Measurements from ENCODE around the gene OR10K1.
"Not testable (repeated sequence)": the region's sequence is repeated elsewhere in the genome, so short reads cannot be mapped to it uniquely, and the experiment has no call there.

The OR10K1 gene, protein sequence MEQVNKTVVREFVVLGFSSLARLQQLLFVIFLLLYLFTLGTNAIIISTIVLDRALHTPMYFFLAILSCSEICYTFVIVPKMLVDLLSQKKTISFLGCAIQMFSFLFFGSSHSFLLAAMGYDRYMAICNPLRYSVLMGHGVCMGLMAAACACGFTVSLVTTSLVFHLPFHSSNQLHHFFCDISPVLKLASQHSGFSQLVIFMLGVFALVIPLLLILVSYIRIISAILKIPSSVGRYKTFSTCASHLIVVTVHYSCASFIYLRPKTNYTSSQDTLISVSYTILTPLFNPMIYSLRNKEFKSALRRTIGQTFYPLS

GRCh38 chr1:158461534-158461933 is at the start of gene OR10K1:
Gene OR10K1, plus strand, starts transcription at chr1:158461834. Its CDS starts 3,728 bp downstream, at chr1:158465562.
- DNase-seq = no peak

GRCh38 chr1:158414651-158415345 is 46.8 kb upstream of the OR10K1 start:
- no peak for DNase-seq

GRCh38 chr1:158417586-158417985 is 44.0 kb upstream of the OR10K1 start:
- DNase-seq = no peak

GRCh38 chr1:158422212-158422611 is 39.4 kb upstream of the OR10K1 start:
- no peak for DNase-seq

GRCh38 chr1:158425027-158425426 is 36.6 kb upstream of the OR10K1 start:
- DNase-seq = no peak

DNA sequence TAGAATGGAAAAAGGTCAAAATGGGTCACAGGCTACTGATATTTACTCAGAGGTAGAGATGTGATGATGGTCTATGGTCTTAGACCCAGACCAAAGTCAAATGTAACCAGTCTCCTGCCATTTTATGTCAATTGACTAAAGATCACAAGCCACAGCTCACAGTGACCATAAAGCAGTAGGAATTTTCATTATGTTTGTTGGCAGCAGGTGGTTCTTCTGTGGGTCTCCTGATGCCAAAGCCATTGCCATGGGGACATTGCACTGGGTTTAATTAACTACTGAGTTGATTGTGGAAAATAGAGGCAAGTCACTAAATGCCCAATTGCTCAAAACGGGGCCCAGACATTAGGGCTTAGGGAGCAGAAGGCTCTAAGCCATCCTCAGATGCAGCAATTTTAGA is 35.5 kb upstream of the OR10K1 start, which contains the start of gene OR10K2:
OR10K2 (minus strand) TSS at position 101 of the 400 bp plus-strand sequence. CDS start 5,371 bp downstream, outside the sequence.
- DNase-seq = no peak

- not testable (repeated sequence) for DNase-seq
These were observed 31.5 kb upstream of the OR10K1 start for GRCh38 chr1:158430163-158430562.

GRCh38 chr1:158434741-158435140 is 26.9 kb upstream of the OR10K1 start:
- DNase-seq = no peak

DNA sequence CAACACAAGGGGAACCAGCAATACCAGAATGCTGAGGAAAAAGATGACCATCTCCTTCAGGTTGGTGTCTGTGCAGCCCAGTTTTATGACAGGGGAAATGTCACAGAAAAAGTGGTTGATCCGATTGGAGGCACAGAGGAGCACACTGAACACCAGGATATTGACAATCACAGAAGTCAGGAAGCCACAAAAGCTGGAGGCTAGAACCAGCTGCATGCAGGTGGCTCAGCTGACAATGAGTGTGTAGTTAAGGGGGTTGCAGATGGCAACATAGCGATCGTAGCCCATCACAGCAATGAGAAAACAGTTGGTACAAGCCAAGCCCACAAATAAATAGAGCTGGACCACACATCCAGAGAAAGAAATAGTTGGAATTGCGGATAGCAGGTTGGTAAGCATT is 16.3 kb upstream of the OR10K1 start:
- DNase-seq = no peak

DNA sequence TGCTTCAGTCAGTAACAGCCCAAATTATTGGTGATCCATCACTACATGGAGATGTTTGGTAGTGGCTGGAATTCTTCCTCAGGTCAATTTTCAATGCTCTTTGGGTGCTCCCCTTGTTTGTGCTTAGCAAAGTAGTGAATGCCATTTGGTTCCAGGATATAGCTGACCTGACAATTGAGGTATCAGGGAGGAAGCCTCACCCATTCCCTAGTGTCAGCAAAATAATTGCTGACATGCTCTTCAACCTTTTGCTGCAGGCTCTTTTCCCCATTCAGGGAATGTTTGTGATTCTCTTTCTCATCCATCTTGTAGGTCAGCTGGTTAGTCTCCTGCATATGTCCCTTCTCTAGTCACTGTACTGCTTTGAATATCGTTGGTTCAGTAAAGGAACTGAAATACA is 7.1 kb upstream of the OR10K1 start:
- DNase-seq = no peak

GRCh38 chr1:158457246-158457645 is 4.4 kb upstream of the OR10K1 start:
- no peak for DNase-seq

DNA sequence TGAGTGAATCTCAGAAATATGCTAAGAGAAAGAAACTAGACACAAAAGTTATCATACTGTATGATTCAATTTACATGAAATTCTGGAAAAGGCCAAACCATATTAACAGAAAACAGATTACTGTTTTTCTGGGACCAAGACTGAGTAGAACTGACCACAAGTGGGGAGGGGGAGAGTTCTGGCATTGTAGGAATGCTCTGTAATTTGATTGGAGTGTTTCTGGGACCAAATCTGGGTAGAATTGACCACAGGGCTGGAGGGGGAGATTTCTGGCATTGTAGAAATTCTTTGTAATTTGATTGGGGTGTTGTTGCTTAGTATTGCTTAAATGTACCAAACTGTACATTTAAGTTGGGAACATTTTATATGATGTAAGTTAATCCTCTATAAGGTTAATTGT is 3.4 kb upstream of the OR10K1 start:
- no peak for DNase-seq

- no peak for DNase-seq
These were observed 10.3 kb downstream of the OR10K1 start, which contains the start of gene OR10R2 for GRCh38 chr1:158471920-158472319. Gene OR10R2, plus strand, starts transcription at chr1:158472220. Its CDS starts 106 bp downstream, at chr1:158472326.

DNA sequence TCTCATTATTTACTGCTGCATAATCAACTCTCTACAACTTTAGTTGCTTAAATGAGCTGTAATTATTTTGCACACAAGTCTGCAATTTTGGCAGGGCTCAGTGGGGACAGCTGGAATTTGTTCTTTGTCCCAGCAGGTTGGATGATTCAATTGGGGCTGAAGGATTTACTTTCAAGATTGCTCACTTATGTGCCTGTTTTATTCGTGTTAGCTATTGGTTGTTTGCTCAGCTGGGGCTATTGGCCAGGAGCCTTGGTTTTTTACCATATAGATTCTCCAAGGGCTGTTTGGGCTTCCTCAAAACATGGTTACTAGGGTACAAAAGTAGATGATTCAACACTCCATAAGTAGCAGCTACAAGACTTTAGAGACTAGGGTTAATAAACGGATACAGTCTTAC is 23.8 kb downstream of the OR10K1 start:
- no peak for DNase-seq

- DNase-seq = no peak
These were observed 29.7 kb downstream of the OR10K1 start for GRCh38 chr1:158491316-158491715.

DNA sequence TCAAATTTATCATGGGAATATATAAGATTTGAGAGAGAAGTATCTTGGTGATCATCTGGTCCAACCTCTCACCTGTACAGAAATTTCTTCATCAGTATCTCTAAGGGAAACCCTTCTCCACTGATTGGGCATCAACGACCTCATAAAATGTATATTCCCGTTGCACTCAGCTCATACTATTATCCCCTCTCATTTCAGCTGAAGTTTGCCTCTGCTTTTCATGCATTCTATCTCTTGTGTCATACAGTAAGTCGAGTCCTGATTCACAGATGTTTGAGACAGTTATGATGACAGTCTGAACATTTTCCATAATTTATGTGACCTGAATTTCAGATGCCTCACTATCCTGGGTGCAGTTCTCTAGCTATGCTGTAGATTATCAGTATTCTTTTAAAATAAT is 31.4 kb downstream of the OR10K1 start:
- no peak for DNase-seq

DNA sequence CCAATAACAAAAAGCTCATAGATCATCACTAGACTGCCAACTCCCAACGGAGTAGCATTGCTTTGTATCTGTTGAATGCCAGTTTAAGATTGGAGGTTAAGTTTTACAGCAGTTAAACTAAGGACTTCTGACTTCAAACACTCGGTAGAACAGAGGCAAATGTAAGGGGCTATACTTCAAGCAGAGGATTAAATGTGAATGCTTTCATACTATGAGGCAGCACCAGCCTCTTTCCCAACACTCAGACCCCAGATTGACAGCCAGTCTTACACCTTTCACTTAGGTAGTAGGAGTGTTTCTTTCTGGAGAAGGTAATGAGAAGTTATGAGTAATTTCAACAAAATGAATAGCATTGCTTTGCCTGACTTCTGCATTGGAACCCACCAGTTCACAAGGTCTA is 33.2 kb downstream of the OR10K1 start:
- no peak for DNase-seq

DNA sequence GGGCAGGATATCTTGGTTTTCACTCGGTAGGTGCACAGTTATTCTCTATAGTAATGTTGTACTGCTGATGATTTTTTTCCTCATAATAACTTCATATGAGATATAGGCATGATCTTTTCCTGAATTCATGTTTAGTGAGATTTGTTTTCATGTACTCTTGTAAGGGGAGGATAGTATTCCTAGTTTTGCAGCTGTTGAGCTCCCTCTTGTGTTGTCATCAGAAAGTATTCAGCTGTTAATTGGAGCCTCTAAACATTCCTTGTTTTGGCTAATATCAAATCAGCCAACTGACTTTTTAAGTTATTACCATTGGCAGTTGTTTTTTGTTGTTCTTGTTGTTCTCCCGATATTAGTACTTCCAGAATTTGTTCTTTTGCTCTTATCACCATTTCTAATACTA is 34.7 kb downstream of the OR10K1 start:
- no peak for DNase-seq

- peak; percentile 59 for DNase-seq
These were observed 44.8 kb downstream of the OR10K1 start for GRCh38 chr1:158506369-158506987.

- no peak for DNase-seq
These were observed 45.9 kb downstream of the OR10K1 start for GRCh38 chr1:158507511-158507910.

GRCh38 chr1:158509471-158510156 is 48.0 kb downstream of the OR10K1 start:
- no peak for DNase-seq

DNA sequence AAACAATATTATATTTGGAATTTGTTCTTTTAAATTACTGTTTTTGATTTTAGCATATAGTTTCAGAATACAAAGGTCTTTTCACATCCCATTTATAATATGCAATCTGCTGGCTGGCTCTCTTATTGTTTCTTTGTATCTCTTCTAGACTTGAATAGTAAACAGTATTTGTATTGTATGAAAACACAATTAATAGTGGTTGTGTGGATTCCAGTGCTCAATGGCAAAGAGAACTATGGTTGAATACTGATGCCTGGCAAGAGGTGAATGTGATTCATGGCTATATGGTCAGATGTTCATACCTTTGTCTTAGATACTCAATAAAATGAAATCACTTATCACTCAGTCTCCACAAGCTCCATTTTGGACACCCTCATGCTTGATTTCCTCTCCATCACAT is 55.3 kb downstream of the OR10K1 start:
- no peak for DNase-seq
